CD14-positive monocyte (primary cell): ENCODE data around the gene ASTN2. TPM values are rescaled to one million over a fixed set of nuclear protein-coding genes. Genes with fewer than 3 reads are reported as not detected.

Experiments
- DNase-seq, 3 donors: peaks; one replicate each; pipeline ENCODE4 v3.0.0-alpha.2; 2011 to 2022
- H2AFZ ChIP-seq: 2 replicates; pipeline ENCODE4 v1.6.0; 2012; ENCODE audit warnings: mild to moderate bottlenecking, low read depth, low read length, inconsistent platforms; ENCODE audit not compliant: insufficient read depth, poor library complexity, severe bottlenecking
- H3K27ac ChIP-seq, 2 donors: 1 replicate in 1 of 2; 2 replicates in 1 of 2; pipeline ENCODE4 v1.5.1; 2012 to 2013; ENCODE audit warnings: low read length in 2 of 2, control low read depth in 1 of 2, inconsistent platforms in 1 of 2, low read depth in 1 of 2, mild to moderate bottlenecking in 1 of 2
- H3K27me3 ChIP-seq, 2 donors: one replicate each; pipeline versions ENCODE4 v1.6.0 to v1.6.1; 2011 to 2013; ENCODE audit warnings: low read length in 2 of 2; ENCODE audit not compliant: control insufficient read depth in 2 of 2, insufficient read depth in 2 of 2
- H3K36me3 ChIP-seq, 2 donors: replicated peaks in 1 of 2; 1 replicate in 1 of 2; 2 replicates in 1 of 2; pipeline versions ENCODE4 v1.5.1 to v1.6.1; 2012 to 2013; ENCODE audit warnings: low read length in 2 of 2, control low read depth in 1 of 2, inconsistent platforms in 1 of 2, mild to moderate bottlenecking in 1 of 2; ENCODE audit not compliant: insufficient read depth in 2 of 2, control insufficient read depth in 1 of 2
- H3K4me1 ChIP-seq, 2 donors: 1 replicate in 1 of 2; 2 replicates in 1 of 2; pipeline versions ENCODE4 v1.5.1 to v1.6.1; 2012 to 2013; ENCODE audit warnings: low read length in 2 of 2, control low read depth in 1 of 2, inconsistent platforms in 1 of 2, mild to moderate bottlenecking in 1 of 2, moderate library complexity in 1 of 2; ENCODE audit not compliant: insufficient read depth in 2 of 2, control insufficient read depth in 1 of 2
- H3K4me2 ChIP-seq: replicated peaks from 2 replicates; pipeline ENCODE3; 2012; ENCODE audit warnings: low read length, moderate library complexity, mild to moderate bottlenecking; ENCODE audit not compliant: poor library complexity, severe bottlenecking; ENCODE audit errors: extremely low read depth
- H3K4me3 ChIP-seq, 3 experiments: fragments of 200-600 bp in 1 of 3; sonication (generic) in 1 of 3; replicated peaks in 1 of 3; 1 replicate in 2 of 3; 2 replicates in 1 of 3; pipeline ENCODE4 v1.5.1; 2011 to 2013; ENCODE audit warnings: low read length in 3 of 3, mild to moderate bottlenecking in 3 of 3, control low read depth in 2 of 3, low read depth in 2 of 3, inconsistent platforms in 1 of 3, moderate library complexity in 1 of 3
- H3K79me2 ChIP-seq: 2 replicates; pipeline ENCODE4 v1.6.0; 2012; ENCODE audit warnings: mild to moderate bottlenecking, control low read depth, inconsistent platforms, low read length, moderate library complexity; ENCODE audit not compliant: insufficient read depth
- H3K9ac ChIP-seq: 2 replicates; pipeline ENCODE4 v1.6.0; 2017; ENCODE audit warnings: low read length, mild to moderate bottlenecking; ENCODE audit not compliant: insufficient read depth, poor library complexity, severe bottlenecking
- H3K9me3 ChIP-seq, 2 donors: replicated peaks in 1 of 2; 1 replicate in 1 of 2; 2 replicates in 1 of 2; pipeline versions ENCODE4 v1.5.1 to v1.6.1; 2012 to 2013; ENCODE audit warnings: low read length in 2 of 2, control low read depth in 1 of 2; ENCODE audit not compliant: control insufficient read depth in 1 of 2, insufficient read depth in 1 of 2
- H4K20me1 ChIP-seq: 2 replicates; pipeline ENCODE4 v1.6.0; 2012; ENCODE audit warnings: mild to moderate bottlenecking, low read length, control low read depth, moderate library complexity; ENCODE audit not compliant: insufficient read depth
- H3K27ac Mint-ChIP-seq, 7 donors: one replicate each; pipeline ENCODE4 v1.8.0; 2020; ENCODE audit warnings: mild to moderate bottlenecking in 7 of 7, mixed read lengths in 7 of 7, moderate library complexity in 6 of 7, inconsistent platforms in 2 of 7
- H3K27me3 Mint-ChIP-seq, 3 donors: one replicate each; pipeline ENCODE4 v1.8.0; 2021 to 2022; ENCODE audit warnings: low read depth in 3 of 3, mild to moderate bottlenecking in 3 of 3, mixed read lengths in 3 of 3, moderate library complexity in 3 of 3, inconsistent platforms in 1 of 3
- H3K36me3 Mint-ChIP-seq, 2 donors: one replicate each; pipeline ENCODE4 v1.8.0; 2020; ENCODE audit warnings: mixed read lengths in 2 of 2, inconsistent platforms in 1 of 2, mild to moderate bottlenecking in 1 of 2
- H3K4me1 Mint-ChIP-seq: one replicate; pipeline ENCODE4 v1.8.0; 2020; ENCODE audit warnings: mild to moderate bottlenecking, mixed read lengths
- H3K4me3 Mint-ChIP-seq, 2 donors: one replicate each; pipeline ENCODE4 v1.8.0; 2020; ENCODE audit warnings: mild to moderate bottlenecking in 2 of 2, mixed read lengths in 2 of 2, moderate library complexity in 1 of 2
- H3K9me3 Mint-ChIP-seq, 7 donors: one replicate each; pipeline ENCODE4 v1.8.0; 2020 to 2022; ENCODE audit warnings: mixed read lengths in 7 of 7, mild to moderate bottlenecking in 6 of 7, moderate library complexity in 6 of 7, inconsistent platforms in 2 of 7
- WGBS: methylation state at CpG from one replicate; pipeline ENCODE4 v1.1.5; 2013; ENCODE audit warnings: missing lambda C conversion rate; ENCODE audit not compliant: insufficient coverage; 5-methylcytosine and 5-hydroxymethylcytosine counted together
- intact Hi-C, 2 donors: fragments of 100-400 bp; cut with micrococcal nuclease; formaldehyde crosslinking; loops; one replicate each; pipeline versions ENCODE4 v1.15.0 to v1.15.1; 2023
- polyA plus RNA-seq, 3 donors: library from polyadenylated mRNA; depleted of rRNA in 1 of 3; unstranded in 2 of 3; stranded (reverse) in 1 of 3; fragments of 300-500 nt in 2 of 3; fragments of >200 nt in 1 of 3; fragmentation: Illumina TruSeq in 2 of 3; gene quantifications; 1 replicate in 2 of 3; 2 replicates in 1 of 3; pipeline ENCODE4 v1.2.3, GENCODE V29; 2012 to 2021
- TF ChIP-seq, protein P1 (sequence below): fragments of 200-600 bp; IDR thresholded peaks from one replicate; pipeline ENCODE4 v1.8.0; 2022; ENCODE audit warnings: antibody characterized with exemption, mild to moderate bottlenecking

The ASTN2 gene
- polyA plus RNA-seq, 3 donors = not detected

DNA sequence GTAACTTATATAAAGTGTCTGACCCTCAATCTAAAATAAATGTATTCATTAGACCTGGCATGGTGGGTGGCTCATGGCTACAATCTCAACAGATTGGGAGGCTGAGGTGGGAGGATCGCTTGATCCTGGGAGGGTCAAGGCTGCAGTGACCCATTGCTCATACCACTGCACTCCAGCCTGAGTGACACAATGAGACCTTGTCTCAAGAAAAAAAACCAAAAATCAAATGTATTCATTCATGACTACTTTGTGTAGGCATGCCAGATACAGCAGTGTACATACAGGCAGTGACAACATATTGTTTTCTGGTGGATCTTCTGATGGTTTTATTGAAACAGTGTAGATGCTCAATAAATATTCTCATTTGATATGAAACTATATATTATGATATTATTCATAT is 526.8 kb downstream of the ASTN2 start:
- Mint-ChIP-seq H3K27ac (no peak overlapping the region), H3K9me3 (peaks cover 0 to 10% (median 3%) of the 10 kb centered on the region in 7 donors), H3K36me3 (no peaks in the 10 kb centered on the region), H3K4me3 (no peak overlapping the region), H3K27me3 (peaks cover 0 to 5% (median 2%) of the 10 kb centered on the region in 3 donors), H3K4me1 (no peaks in the 10 kb centered on the region)
- WGBS = 80% methylated on average over 1 of the region's 1 CpG
- no peak overlapping the region for H3K4me2 ChIP-seq
- TF ChIP-seq, protein P1, sequence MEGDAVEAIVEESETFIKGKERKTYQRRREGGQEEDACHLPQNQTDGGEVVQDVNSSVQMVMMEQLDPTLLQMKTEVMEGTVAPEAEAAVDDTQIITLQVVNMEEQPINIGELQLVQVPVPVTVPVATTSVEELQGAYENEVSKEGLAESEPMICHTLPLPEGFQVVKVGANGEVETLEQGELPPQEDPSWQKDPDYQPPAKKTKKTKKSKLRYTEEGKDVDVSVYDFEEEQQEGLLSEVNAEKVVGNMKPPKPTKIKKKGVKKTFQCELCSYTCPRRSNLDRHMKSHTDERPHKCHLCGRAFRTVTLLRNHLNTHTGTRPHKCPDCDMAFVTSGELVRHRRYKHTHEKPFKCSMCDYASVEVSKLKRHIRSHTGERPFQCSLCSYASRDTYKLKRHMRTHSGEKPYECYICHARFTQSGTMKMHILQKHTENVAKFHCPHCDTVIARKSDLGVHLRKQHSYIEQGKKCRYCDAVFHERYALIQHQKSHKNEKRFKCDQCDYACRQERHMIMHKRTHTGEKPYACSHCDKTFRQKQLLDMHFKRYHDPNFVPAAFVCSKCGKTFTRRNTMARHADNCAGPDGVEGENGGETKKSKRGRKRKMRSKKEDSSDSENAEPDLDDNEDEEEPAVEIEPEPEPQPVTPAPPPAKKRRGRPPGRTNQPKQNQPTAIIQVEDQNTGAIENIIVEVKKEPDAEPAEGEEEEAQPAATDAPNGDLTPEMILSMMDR = no peak
- H4K20me1 ChIP-seq = no peaks in the 10 kb centered on the region
- H3K9me3 ChIP-seq = no peaks in the 10 kb centered on the region
- no peak for DNase-seq
- no peak overlapping the region for H2AFZ ChIP-seq
- H3K4me3 ChIP-seq = no peak overlapping the region
- no peaks in the 10 kb centered on the region for H3K79me2 ChIP-seq
- intact Hi-C loops = no loop called here
- no peak overlapping the region for H3K9ac ChIP-seq
- no peaks in the 10 kb centered on the region for H3K4me1 ChIP-seq
- H3K27me3 ChIP-seq = no peaks in the 10 kb centered on the region
- no peak overlapping the region for H3K27ac ChIP-seq
- H3K36me3 ChIP-seq = no peaks in the 10 kb centered on the region

DNA sequence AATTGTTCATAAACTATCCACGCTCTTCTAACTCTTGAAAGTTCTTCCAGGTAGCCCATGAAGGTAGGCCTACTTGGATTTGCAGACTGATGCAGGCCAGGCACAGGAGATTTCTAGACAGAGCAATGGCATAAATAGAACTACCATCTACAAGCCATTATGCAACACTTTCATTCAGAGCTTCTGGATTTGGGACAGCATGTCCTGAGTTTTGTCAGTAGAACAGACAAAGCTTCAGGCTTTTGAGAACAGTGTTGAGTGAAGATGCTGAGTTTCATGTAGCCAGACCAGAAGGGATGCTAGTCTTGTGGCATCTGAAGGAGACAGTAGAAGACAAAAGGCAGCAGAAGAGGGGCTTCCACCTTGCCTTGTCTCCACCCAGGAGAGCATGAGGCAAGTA is 531.2 kb downstream of the ASTN2 start:
- H3K9me3 Mint-ChIP-seq = peaks cover 0 to 12% (median 4%) of the 10 kb centered on the region in 7 donors
- Histone ChIP-seq H3K9ac (no peak overlapping the region), H3K79me2 (no peaks in the 10 kb centered on the region), H3K4me3 (no peak overlapping the region), H4K20me1 (no peaks in the 10 kb centered on the region), H3K27ac (no peak overlapping the region), H2AFZ (no peak overlapping the region), H3K4me1 (no peaks in the 10 kb centered on the region), H3K4me2 (no peak overlapping the region), H3K27me3 (no peaks in the 10 kb centered on the region), H3K9me3 (peaks cover 0 to 4% of the 10 kb centered on the region in 2 donors), H3K36me3 (no peaks in the 10 kb centered on the region)
- H3K4me1 Mint-ChIP-seq = no peaks in the 10 kb centered on the region
- no peak for DNase-seq
- TF ChIP-seq, protein P1 = no peak
- WGBS = 100% methylated on average over 1 of the region's 1 CpG
- intact Hi-C loops = no loop called here
- H3K4me3 Mint-ChIP-seq = no peak overlapping the region
- H3K27ac Mint-ChIP-seq = no peak overlapping the region
- no peaks in the 10 kb centered on the region for H3K36me3 Mint-ChIP-seq
- peaks cover 0 to 5% (median 2%) of the 10 kb centered on the region in 3 donors for H3K27me3 Mint-ChIP-seq
